TTC549 (cell line): ENCODE measurements around the gene UTP25.

Experiments
- FAIRE-seq: peaks from 2 replicates; lab custom pipeline; 2012; peaks lifted over from hg19 to GRCh38; lab: Jason Lieb, UNC

UTP25 gene

DNA sequence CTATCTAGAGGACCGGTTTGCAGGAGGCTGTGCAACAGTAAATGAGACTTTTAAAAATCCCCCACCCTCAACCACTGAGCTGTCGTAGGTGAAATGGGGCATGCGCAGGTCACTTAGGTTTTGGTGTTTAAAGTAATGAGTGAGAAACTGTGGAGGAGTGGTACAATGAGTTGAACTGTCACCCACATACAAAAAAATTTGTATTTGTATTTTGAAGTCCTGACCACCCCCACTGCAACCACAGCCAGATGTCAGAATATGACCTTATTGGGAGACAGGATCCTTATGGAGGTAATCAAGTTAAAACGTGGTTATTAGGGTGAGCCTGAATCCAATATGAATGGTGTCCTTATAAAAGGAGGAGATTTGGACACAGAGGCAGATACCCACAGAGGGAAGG is 20.3 kb upstream of the UTP25 start:
- no peak for FAIRE-seq

DNA sequence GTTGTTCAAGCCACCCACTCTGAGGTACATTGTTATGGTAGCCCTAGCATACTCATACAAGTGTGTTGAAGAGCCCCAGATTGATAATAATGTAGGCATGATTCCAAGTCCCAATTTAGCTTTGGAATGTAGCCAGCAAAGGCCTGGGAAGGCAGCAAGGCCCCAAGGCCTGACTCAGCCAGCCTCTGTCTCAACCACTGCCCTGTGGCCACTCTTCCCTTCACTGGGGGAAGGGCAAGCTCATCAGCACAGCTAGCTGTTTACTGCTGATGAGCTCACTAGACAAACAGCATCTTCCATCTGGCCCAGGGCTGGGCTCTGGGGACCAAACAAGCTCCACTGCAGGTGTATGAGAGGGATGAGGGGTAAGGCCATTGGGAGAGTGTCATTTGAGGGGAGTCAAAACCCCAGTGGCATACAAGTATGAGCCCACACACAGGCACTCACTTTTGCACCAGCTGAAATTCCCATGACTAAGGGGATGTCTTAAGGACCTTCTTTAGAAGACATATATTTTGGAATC is 19.7 kb upstream of the UTP25 start:
- no peak for FAIRE-seq

- FAIRE-seq, result no peak
Observed at GRCh38 chr1:209809611-209810010, 18.2 kb upstream of the UTP25 start.

- FAIRE-seq, result no peak
Observed at GRCh38 chr1:209810783-209811182, 17.0 kb upstream of the UTP25 start.

DNA sequence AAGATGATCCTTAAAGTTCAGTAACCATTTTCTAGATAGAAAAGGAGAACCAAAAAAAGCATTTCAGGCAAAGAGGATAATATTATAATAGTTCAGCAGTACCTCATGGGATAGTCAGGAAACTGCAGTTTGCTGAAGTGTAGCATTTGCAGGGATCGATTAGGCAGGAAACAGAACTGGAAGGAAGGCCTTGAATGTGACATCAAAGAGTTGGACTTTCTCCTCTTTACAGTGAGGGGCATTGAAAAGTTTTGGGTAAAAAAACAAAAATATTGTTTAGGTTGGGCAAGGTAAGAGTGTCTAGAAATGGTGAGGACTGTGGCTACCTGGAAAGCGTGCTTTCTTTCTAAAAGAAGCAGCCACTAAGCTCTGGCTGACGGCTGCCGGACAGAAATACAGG is 13.9 kb upstream of the UTP25 start:
- FAIRE-seq, result no peak

GRCh38 chr1:209815490-209815889 is 12.3 kb upstream of the UTP25 start:
- FAIRE-seq, result no peak

- no peak for FAIRE-seq
Observed at GRCh38 chr1:209815931-209816341, 11.8 kb upstream of the UTP25 start.

GRCh38 chr1:209816923-209817322 is 10.8 kb upstream of the UTP25 start:
- FAIRE-seq, result no peak

- FAIRE-seq, result no peak
Observed at GRCh38 chr1:209817691-209818090, 10.1 kb upstream of the UTP25 start.

DNA sequence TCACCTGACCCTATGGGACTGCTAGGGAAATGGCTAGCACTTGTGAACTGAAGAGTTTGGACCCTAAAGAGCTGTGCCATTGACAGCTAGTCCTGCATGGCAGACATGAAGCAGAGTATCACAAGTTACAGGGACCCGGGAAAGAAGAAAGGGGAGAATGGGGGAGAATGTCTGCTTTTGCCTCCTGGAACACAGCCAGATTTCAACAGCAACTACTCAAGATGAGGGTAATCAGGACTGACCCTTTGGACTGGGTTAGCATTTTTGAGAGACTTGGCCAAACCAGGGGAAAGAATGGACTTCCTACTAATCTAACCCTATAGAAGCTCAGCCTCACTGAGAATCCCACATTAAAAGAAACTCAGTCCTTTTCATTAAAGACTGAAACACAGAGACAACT is 8.7 kb upstream of the UTP25 start:
- no peak for FAIRE-seq

DNA sequence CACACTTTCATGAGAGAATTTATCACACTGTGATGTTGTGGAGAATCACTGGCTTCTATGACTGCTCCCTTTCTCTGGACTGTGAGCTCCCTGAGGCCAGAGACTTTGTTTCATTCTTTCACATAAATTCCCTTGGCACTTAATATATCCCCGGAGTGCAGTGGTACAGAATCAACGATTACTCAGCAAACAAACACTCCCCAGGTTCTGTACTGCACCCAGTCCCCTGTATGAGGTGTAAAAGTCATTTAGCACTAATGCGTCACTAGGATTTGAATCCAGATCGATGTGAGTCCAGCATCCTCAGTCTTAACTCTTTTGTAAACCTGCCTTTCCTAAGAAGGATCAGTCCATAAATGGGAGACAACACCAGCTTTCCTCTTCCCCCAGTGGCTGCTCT is 6.8 kb upstream of the UTP25 start:
- no peak for FAIRE-seq

GRCh38 chr1:209822706-209823105 is 5.1 kb upstream of the UTP25 start:
- FAIRE-seq, result no peak

- FAIRE-seq, result peak; percentile 87
Observed at GRCh38 chr1:209823143-209824041, 4.4 kb upstream of the UTP25 start.

DNA sequence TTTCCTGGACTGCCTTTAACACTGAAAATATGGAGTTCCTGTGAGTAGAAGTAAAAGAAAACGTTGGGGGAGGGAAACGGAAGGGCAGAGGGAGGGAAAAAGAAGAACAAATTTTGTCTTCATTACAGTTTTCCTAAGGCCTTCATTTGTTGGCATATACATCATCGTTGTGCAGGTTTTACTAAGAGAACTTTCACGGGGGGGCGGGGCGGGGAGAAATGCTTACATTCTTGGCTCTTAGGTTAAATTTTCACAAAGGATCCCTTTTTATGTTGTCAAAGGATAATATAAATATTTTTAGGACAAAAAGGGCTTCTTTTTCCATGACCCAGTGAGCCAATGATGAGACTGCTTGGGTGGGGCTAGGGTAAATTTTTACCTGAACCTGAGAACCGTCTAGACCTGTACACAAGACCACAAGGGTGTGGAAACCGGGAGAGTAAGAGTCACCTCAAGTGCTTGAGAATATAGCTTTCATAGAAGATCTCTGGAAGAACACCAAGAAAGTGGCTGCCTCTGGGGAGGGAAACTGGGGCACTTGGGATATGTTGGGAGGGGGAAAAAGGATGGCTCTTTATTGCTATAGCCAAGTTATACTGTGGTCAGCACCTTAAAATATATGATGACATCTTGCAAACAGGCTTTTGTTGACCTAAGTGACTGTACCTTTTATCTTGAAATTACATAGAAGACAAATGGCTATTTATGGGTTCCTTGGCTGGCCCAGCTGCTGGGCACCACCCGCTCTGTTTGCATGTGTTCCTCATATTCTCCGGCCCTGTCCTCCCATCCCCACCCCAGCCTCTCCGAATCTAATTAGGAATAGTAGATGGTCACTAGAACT is 2.0 kb upstream of the UTP25 start:
- no peak for FAIRE-seq

DNA sequence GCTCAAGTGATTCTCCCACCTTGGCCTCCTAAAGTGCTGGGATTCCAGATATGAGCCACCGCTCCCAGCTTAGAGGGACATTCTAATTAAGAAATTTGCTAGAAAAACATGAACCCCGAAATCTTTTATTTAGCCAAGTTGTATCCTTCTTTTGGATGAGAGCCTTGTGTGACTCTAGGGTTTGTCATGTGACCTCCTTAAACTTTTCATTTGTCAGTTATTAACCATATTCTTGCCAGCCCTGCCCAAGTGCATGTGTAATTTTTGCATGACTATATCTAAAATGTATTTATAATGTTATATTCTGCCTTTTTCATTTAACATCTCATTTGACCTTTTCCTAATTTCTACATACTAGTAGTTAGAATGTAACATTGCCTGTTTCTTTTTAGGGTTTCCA is 1.9 kb downstream of the UTP25 start:
- no peak for FAIRE-seq

DNA sequence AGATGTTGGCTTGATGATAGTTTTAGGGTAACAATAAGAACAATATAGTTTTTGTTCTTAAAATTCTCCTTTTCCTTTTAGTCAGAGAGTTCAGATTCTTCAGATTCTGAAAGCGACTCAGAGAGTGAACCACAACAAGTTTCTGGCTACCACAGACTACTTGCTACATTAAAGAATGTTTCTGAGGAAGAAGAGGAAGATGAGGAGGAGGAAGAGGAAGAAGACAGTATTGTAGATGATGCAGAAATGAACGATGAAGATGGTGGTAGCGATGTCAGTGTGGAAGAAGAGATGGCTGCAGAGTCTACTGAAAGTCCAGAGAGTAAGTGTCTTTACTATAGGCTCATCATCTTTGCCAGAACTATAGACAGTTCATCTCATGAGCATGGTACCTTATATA is 3.0 kb downstream of the UTP25 start:
- no peak for FAIRE-seq

DNA sequence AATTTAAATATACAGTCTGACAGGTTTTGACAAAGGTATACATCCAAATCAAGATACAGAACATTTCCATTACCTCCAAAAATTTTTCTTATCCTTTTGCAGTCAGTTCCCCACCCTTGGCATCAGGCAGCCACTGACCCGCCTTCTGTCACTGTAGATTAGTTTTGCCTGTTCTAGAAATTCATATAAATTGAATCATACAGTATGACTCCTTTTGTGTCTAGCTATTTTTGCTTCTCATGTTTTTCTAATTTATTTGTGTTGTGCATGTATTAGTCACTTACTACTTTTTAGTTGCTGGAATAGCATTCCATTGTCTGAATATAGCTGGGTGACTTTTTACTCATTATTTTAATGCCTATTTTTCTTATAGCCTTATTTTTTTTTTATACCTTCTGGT is 3.8 kb downstream of the UTP25 start:
- FAIRE-seq, result no peak

GRCh38 chr1:209835782-209836298 is 8.1 kb downstream of the UTP25 start:
- FAIRE-seq, result no peak

DNA sequence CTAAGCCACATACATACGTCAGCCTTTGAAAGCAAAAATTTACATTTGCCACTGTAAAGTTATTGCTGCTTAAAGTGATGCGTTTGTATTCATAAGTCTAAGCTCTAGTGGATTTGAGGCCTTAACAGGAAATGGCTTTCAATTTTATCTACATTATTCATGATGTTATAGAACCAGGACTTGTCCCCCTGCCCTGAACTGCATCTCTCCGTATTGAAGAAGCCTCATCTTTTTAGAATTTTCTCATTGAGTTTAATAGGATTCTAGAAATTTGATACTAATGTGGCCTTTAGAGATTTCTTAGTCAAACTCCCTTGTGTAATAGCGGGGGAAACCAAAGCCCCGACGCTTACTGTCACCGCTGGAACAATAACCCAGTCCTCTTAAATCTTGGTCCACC is 9.9 kb downstream of the UTP25 start:
- no peak for FAIRE-seq

GRCh38 chr1:209838537-209838936 is 10.8 kb downstream of the UTP25 start:
- FAIRE-seq, result no peak

- no peak for FAIRE-seq
Observed at GRCh38 chr1:209839875-209840546, 12.2 kb downstream of the UTP25 start.

- no peak for FAIRE-seq
Observed at GRCh38 chr1:209840611-209841010, 12.8 kb downstream of the UTP25 start.
